BE2C (cell line): ENCODE results near the gene ARHGAP12.
"Not testable (repeated sequence)": the region's sequence is repeated elsewhere in the genome, so short reads cannot be mapped to it uniquely, and the experiment has no call there.

Experiments
- DNase-seq: peaks from one replicate; pipeline ENCODE4 v3.0.0-alpha.2; 2020
- H3K27me3 ChIP-seq: fragments of 250-450 bp; sonication (Bioruptor Pico); 2 replicates; pipeline ENCODE4 v1.5.1; 2020; ENCODE audit warnings: mild to moderate bottlenecking
- H3K36me3 ChIP-seq: fragments of 250-450 bp; sonication (Bioruptor Pico); 2 replicates; pipeline ENCODE4 v1.5.1; 2020; ENCODE audit warnings: mild to moderate bottlenecking
- H3K4me1 ChIP-seq: fragments of 250-450 bp; sonication (Bioruptor Pico); 2 replicates; pipeline ENCODE4 v1.5.1; 2020
- H3K4me3 ChIP-seq: 2 replicates; pipeline ENCODE4 v1.5.1; 2011; ENCODE audit warnings: low read depth, low read length
- H3K9me3 ChIP-seq: fragments of 250-450 bp; sonication (Bioruptor Pico); 2 replicates; pipeline ENCODE4 v1.5.1; 2020
- CTCF ChIP-seq: IDR thresholded peaks from 2 replicates; pipeline ENCODE4 v1.5.1; 2012; ENCODE audit warnings: mild to moderate bottlenecking, low read depth, low read length

The ARHGAP12 gene

GRCh38 chr10:31972519-31973041, 43.9 kb upstream of the ARHGAP12 start:
- no peak for TF ChIP-seq CTCF
- no peak for DNase-seq
- H3K4me3 ChIP-seq, result no peak overlapping the region
- H3K4me1 ChIP-seq, result no peaks in the 10 kb centered on the region
- H3K36me3 ChIP-seq, result no peaks in the 10 kb centered on the region
- H3K27me3 ChIP-seq, result no peaks in the 10 kb centered on the region
- no peaks in the 10 kb centered on the region for H3K9me3 ChIP-seq

GRCh38 chr10:31969847-31970246, 41.2 kb upstream of the ARHGAP12 start:
- not testable (repeated sequence) for DNase-seq

GRCh38 chr10:31963589-31963980, 35.0 kb upstream of the ARHGAP12 start:
- Histone ChIP-seq H3K4me1 (no peaks in the 10 kb centered on the region), H3K36me3 (no peaks in the 10 kb centered on the region), H3K4me3 (no peak overlapping the region), H3K9me3 (no peaks in the 10 kb centered on the region), H3K27me3 (no peaks in the 10 kb centered on the region)
- DNase-seq, result no peak
- TF ChIP-seq CTCF, result no peak

More at GRCh38 chr10:31969847-31970246, 41.2 kb upstream of the ARHGAP12 start:
- not testable (repeated sequence) for H3K4me3 ChIP-seq, H3K27me3 ChIP-seq, H3K9me3 ChIP-seq, H3K36me3 ChIP-seq, H3K4me1 ChIP-seq

GRCh38 chr10:31962826-31963588, 34.4 kb upstream of the ARHGAP12 start:
- H3K4me1 ChIP-seq, result no peaks in the 10 kb centered on the region
- no peak for TF ChIP-seq CTCF

GRCh38 chr10:31961277-31962074, 32.8 kb upstream of the ARHGAP12 start:
- Histone ChIP-seq H3K4me1 (no peaks in the 10 kb centered on the region), H3K4me3 (no peak overlapping the region), H3K9me3 (no peaks in the 10 kb centered on the region), H3K27me3 (no peaks in the 10 kb centered on the region), H3K36me3 (no peaks in the 10 kb centered on the region)
- TF ChIP-seq CTCF, result no peak
- peak; percentile 62 for DNase-seq

More at GRCh38 chr10:31962826-31963588, 34.4 kb upstream of the ARHGAP12 start:
- Histone ChIP-seq H3K4me3 (no peak overlapping the region), H3K27me3 (no peaks in the 10 kb centered on the region), H3K9me3 (no peaks in the 10 kb centered on the region), H3K36me3 (no peaks in the 10 kb centered on the region)
- DNase-seq, result no peak

- H3K27me3 ChIP-seq, result no peaks in the 10 kb centered on the region
- H3K4me3 ChIP-seq, result no peak overlapping the region
- TF ChIP-seq CTCF, result no peak
- no peak for DNase-seq
- H3K36me3 ChIP-seq, result no peaks in the 10 kb centered on the region
- no peaks in the 10 kb centered on the region for H3K4me1 ChIP-seq
- H3K9me3 ChIP-seq, result no peaks in the 10 kb centered on the region
Measured at GRCh38 chr10:31959461-31960173, 31.0 kb upstream of the ARHGAP12 start.
